Cardiac fibroblast (primary cell): ENCODE results near the gene ABCB9.

ENCODE experiments used
- DNase-seq, 2 donors: peaks; one replicate each; pipeline versions ENCODE4 v3.0.0 to v3.0.0-alpha.2; 2010; ENCODE audit warnings: low read depth in 2 of 2
- H3K4me3 ChIP-seq, 2 donors: replicated peaks in 1 of 2; 1 replicate in 1 of 2; 2 replicates in 1 of 2; pipeline ENCODE4 v1.5.1; 2011; ENCODE audit warnings: low read depth in 2 of 2, low read length in 2 of 2, mild to moderate bottlenecking in 2 of 2, moderate library complexity in 1 of 2
- CTCF ChIP-seq: IDR thresholded peaks from one replicate; pipeline ENCODE4 v1.5.1; 2011; ENCODE audit warnings: low read depth, mild to moderate bottlenecking, low read length, inconsistent platforms

ABCB9 gene

DNA sequence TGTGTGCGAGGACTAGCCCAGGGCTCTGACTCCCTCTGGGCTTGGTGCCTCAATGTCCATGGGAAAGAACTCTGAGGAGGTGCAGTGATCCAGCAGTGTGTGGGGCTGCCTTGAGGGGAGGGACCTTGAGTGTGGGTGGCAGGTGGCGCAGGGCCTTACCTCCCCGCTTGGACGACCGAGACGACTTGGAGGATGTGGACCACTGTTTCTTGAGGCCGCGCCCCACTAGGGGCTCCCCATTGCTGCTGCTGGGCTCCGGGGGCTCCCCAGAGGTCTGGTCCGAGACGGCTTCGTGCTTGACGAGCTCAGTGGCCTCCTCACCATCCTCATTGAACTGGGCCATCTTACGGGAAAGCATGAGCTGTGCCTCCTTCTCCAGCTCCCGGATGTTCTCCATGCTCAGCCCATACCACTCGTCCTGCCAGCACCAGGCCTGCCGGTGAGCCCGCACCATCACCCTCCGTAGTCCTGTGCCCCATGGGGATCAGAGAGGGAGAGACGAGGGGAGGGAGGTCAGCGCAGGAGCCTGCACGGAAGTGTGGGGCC lies 38.9 kb upstream of the ABCB9 start:
- no peak for DNase-seq
- TF ChIP-seq CTCF = no peak
- H3K4me3 ChIP-seq = no peak overlapping the region

DNA sequence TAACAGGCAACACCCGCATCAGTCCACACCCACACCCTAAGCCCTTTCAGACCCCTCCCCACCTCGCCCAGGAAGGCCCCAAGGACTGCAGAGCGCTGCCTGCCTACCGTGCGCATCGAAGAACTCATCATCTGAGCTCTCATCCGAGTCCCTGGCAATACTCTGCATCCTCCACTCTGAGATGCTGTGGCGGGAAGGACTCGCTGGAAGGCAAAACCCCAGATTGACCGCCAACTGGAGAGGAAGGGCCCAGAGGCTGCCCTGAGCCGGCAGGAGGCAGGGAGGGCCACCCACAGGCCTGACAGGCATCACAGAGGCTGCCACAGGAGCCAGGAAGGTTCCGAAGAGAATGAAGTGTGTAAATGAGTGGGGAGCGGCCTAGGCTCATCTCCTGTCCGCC lies 38.0 kb upstream of the ABCB9 start:
- TF ChIP-seq CTCF = no peak
- DNase-seq = no peak
- no peak overlapping the region for H3K4me3 ChIP-seq

DNA sequence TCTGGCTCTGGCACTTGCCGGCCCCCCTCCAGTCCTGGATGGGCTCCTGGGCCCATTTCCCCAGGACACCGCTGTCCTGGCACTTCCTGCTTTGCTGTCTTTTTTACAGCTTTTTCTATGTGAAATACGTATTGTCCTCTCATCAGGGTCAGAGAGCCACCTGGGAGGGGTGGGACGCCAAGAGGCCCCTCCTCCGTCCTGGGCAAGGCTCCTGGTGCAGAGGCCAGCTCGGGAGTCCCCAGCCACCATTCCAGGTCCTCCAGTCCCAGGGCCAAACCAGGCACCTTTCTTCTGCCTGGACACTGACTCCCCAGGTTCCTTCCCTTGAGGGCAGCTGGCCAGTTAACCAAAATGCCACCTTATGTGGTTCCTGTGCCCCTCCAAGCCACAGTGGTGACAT lies 37.0 kb upstream of the ABCB9 start:
- TF ChIP-seq CTCF = no peak
- no peak overlapping the region for H3K4me3 ChIP-seq
- DNase-seq = no peak

DNA sequence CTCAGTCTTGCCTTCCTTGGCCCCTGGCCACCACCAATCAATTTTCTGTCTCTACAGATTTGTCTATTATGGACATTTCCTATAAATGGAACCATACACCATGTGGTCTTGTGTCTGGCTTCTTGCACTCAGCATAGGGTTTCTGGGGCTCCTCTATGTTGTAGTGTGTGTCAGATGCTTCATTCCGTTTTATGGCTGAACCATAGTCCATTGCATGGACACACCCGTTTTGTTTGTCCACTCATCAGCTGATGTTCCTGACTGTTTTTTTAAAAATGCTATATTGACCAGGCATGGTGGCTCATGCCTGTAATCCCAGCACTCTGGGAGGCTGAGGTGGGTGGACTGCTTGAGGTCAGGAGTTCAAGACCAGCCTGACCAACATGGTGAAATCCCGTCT lies 35.2 kb upstream of the ABCB9 start:
- no peak for DNase-seq
- no peak for TF ChIP-seq CTCF

DNA sequence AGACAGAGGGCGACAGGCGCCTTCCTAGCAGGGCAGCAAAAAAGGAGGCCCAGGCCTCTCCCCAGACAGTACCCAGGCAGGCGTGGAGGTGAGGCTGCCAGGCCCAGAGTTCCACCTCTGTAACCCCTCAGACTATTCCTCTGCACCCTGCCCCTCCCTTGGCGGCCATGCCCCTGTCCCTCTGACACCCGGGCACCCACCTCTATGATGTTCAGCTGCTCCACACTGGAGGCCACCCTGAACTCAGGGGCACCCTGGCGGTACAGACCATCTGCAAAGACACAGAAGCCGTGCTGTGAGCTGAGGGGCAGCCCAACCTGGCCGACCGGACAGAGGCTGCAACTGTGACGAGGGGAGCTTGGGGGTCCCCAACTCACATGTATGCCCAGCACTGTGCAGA lies 34.3 kb upstream of the ABCB9 start:
- no peak for DNase-seq
- no peak for TF ChIP-seq CTCF
- H3K4me3 ChIP-seq = no peak overlapping the region

More for the DNA sequence above, 35.2 kb upstream of the ABCB9 start:
- no peak overlapping the region for H3K4me3 ChIP-seq

DNA sequence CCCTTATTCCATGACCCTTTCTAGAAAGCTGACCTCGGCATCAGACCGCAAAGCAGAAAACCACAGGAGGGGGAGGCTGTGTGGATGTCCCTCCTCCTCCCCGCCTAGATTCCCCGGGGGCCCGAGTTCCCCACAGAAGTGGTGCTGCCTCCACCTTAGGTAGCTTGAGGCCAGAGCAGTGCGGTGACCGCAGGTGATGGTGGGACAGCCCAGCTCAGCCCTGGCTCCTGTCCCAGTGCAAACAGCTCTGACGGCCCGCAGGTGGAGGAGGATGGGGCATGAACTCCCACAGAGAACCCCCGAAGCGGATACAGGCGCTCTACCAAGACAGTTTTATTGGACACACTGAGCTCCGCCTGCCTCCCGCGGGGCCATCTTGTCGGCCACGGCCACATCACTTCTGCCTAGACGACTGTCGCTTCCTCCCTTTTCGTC lies 33.7 kb upstream of the ABCB9 start:
- H3K4me3 ChIP-seq = no peak overlapping the region
- no peak for DNase-seq
- TF ChIP-seq CTCF = no peak
